Activated B cell treated with CpG ODN at 0.5 μM for 24 hours (primary cell): ENCODE measurements around the gene PRLH. TPM values are rescaled to one million over a fixed set of nuclear protein-coding genes. Genes with fewer than 3 reads are reported as not detected.

Experiments
- ATAC-seq: fragments of 200-7000 bp; cut with Tn5 transposase; one replicate; pipeline ENCODE4 v1.10.0; 2021; ENCODE audit warnings: low read depth, mild to moderate bottlenecking, moderate library complexity
- CTCF ChIA-PET: fragments of 350-600 bp; sonication (Branson Sonifier 250); formaldehyde crosslinking; loops from one replicate; lab custom pipeline; 2021; ENCODE audit warnings: antibody characterized with exemption; lab: Charles Lee
- POLR2A ChIA-PET: fragments of 350-600 bp; sonication (Branson Sonifier 250); formaldehyde crosslinking; loops from one replicate; lab custom pipeline; 2021; ENCODE audit warnings: antibody characterized with exemption; lab: Charles Lee
- DNase-seq: peaks from one replicate; pipeline ENCODE4 v3.0.0; 2022
- H3K27ac Mint-ChIP-seq: one replicate; pipeline ENCODE4 v1.8.0; 2020; ENCODE audit warnings: mixed read lengths
- H3K27me3 Mint-ChIP-seq: one replicate; pipeline ENCODE4 v1.8.0; 2021; ENCODE audit warnings: mixed read lengths
- H3K36me3 Mint-ChIP-seq: one replicate; pipeline ENCODE4 v1.8.0; 2021; ENCODE audit warnings: low read depth, mixed read lengths
- H3K4me1 Mint-ChIP-seq: one replicate; pipeline ENCODE4 v1.8.0; 2021; ENCODE audit warnings: mixed read lengths
- H3K4me3 Mint-ChIP-seq: one replicate; pipeline ENCODE4 v1.8.0; 2020; ENCODE audit warnings: mild to moderate bottlenecking, mixed read lengths
- H3K9me3 Mint-ChIP-seq: one replicate; pipeline ENCODE4 v1.8.0; 2020; ENCODE audit warnings: mixed read lengths
- CTCF ChIP-seq: fragments of 200-600 bp; IDR thresholded peaks from one replicate; pipeline ENCODE4 v1.8.0; 2022; ENCODE audit warnings: antibody characterized with exemption, mild to moderate bottlenecking
- intact Hi-C: fragments of 100-400 bp; cut with micrococcal nuclease; formaldehyde crosslinking; loops from one replicate; pipeline ENCODE4 v1.15.1; 2024
- total RNA-seq: library from RNA; stranded (reverse); gene quantifications from 2 replicates; pipeline ENCODE4 v1.2.3, GENCODE V29; 2022

The PRLH gene
- total RNA-seq, 1 donor from 2014 or later: not detected

GRCh38 chr2:237558961-237559641, 7.3 kb upstream of the PRLH start:
- Mint-ChIP-seq H3K9me3 (peaks cover 8% of the 10 kb centered on the region), H3K27me3 (peaks cover 16% of the 10 kb centered on the region), H3K4me1 (no peaks in the 10 kb centered on the region), H3K4me3 (no peak overlapping the region), H3K27ac (no peak overlapping the region), H3K36me3 (no peaks in the 10 kb centered on the region)
- DNase-seq: no peak
- ChIA-PET POLR2A (no interaction called here), CTCF (no interaction called here)
- intact Hi-C loops: no loop called here
- no peak for TF ChIP-seq CTCF
- ATAC-seq: no peak

- Mint-ChIP-seq H3K4me3 (no peak overlapping the region), H3K27ac (no peak overlapping the region), H3K27me3 (peaks cover 16% of the 10 kb centered on the region), H3K9me3 (peaks cover 2% of the 10 kb centered on the region), H3K4me1 (no peaks in the 10 kb centered on the region), H3K36me3 (no peaks in the 10 kb centered on the region)
- TF ChIP-seq CTCF: no peak
- DNase-seq: no peak
- ATAC-seq: no peak
- ChIA-PET CTCF (interaction anchor here (1.4 to 1.8 kb wide), 2 partner anchors 10 to 11 kb away, joined by 4 read pairs; no protein-coding TSS in a partner anchor), POLR2A (no interaction called here)
- intact Hi-C loops: no loop called here
Observed at GRCh38 chr2:237561221-237561620, 5.2 kb upstream of the PRLH start.

GRCh38 chr2:237563816-237564215, 2.6 kb upstream of the PRLH start:
- Mint-ChIP-seq H3K27me3 (peaks cover 14% of the 10 kb centered on the region), H3K9me3 (peaks cover under 1% of the 10 kb centered on the region), H3K36me3 (no peaks in the 10 kb centered on the region), H3K4me3 (no peak overlapping the region), H3K4me1 (no peaks in the 10 kb centered on the region), H3K27ac (no peak overlapping the region)
- CTCF ChIA-PET: interaction anchor here (1.3 kb wide), 1 partner anchor 51 kb away, joined by 4 read pairs; no protein-coding TSS in a partner anchor
- intact Hi-C loops: no loop called here
- ATAC-seq (no peak), DNase-seq (no peak)
- no peak for TF ChIP-seq CTCF
- POLR2A ChIA-PET: no interaction called here

GRCh38 chr2:237564526-237565131, 1.7 kb upstream of the PRLH start:
- CTCF ChIA-PET: interaction anchor here (1.0 kb wide), 1 partner anchor 190 kb away, joined by 3 read pairs; no protein-coding TSS in a partner anchor

More at GRCh38 chr2:237564526-237565131, 1.7 kb upstream of the PRLH start:
- POLR2A ChIA-PET: no interaction called here
- intact Hi-C loops: no loop called here
- ATAC-seq: no peak
- no peak for DNase-seq
- TF ChIP-seq CTCF: no peak
- Mint-ChIP-seq H3K4me1 (no peaks in the 10 kb centered on the region), H3K36me3 (no peaks in the 10 kb centered on the region), H3K27ac (no peak overlapping the region), H3K4me3 (no peak overlapping the region), H3K9me3 (peaks cover 3% of the 10 kb centered on the region), H3K27me3 (peaks cover 14% of the 10 kb centered on the region)
